GM19240 (cell line): Measurements from ENCODE around the gene NOXRED1.
"Not testable (repeated sequence)": the region's sequence is repeated elsewhere in the genome, so short reads cannot be mapped to it uniquely, and the experiment has no call there.

Experiments used
- DNase-seq: peaks from one replicate; pipeline ENCODE4 v3.0.0; 2011; ENCODE audit warnings: low spot score; ENCODE audit not compliant: insufficient read length

Gene NOXRED1

DNA sequence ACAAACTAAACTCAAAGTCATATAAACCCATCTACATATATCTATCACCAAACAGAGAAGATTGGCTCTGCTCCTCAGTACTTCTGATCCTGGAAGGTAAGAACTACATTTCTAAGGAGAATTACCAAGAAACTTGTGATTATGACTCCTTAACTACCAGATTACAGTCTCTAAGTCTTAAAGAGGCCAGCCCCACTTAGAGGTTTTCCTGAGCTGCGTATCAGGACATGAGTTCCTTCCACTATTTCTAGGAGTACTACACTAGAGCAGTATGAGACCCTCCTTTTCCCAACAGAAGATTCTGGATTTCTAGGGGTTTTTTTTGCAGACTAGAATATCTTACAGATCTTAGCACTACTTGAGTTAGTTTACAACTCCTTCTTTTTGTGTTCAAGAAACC, at the start of gene NOXRED1:
TSS of gene NOXRED1 (minus strand) at position 101 of the 400 bp plus-strand sequence. CDS start 634 bp downstream, outside the sequence.
- no peak for DNase-seq

DNA sequence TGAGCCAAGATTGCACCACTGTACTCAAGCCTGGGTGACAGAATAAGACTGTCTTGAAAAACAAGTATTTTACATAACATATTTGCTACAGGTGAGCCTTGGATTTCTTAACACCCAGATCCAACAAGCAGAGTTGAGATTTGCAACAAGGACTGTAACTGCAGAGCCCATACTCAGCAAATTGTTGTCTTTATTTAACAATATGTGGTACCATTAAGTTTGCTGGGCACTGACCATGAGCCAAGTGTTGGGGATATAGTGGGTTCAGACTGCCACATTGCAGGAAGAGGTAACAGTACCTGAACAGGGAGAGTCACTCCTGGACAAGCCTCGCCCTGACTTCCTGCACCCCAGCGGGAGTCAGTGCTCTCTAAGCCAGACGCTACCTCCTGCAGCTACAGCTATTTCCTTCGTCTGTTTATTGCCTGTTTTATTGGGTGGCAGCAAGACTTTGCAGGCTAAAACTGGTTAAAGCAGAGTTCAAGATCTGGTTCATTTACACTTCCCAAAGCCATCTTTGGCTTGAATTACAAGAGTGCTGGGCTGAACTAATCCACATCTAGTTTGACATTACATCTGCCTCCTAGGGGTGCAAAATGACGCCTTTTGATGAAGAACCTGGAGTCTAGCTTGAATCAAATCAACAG, 47.0 kb upstream of the NOXRED1 start:
- DNase-seq: no peak

DNA sequence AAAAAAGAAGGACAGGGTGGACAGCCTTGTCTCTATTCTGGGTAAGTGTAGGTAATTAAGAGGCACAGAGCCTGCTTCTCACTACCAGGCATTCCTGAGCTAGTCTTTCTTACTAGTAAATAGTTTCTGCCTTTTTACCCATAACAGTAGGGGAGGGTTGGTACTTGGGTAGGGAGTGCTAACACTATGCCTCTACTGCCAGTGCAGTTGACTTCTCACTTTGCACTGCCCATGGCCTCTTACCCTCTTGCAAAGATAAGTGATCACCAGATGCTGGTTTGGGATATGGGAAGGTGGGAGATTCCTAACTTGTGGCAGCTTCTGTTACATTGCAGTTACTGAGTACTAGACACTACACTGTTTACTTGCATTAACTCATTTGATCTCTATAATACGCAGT, 46.2 kb upstream of the NOXRED1 start:
- no peak for DNase-seq

DNA sequence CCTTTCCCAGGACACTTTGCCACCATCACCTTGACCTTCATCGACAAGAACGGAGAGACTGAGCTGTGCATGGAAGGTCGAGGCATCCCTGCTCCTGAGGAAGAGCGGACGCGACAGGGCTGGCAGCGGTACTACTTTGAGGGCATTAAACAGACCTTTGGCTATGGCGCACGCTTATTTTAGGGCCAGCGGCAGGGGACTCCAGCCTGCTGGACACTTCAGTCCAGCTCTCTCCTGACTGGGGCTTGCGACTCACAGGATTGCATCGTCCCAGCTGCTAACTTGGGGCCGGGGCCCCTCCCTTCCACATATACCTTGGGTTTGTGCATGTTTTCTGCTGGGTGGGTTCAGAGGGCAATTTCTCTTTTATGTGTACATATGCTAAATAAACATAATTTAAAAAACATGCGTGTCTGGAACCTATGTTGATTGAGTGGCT, 45.8 kb upstream of the NOXRED1 start:
- DNase-seq: no peak

DNA sequence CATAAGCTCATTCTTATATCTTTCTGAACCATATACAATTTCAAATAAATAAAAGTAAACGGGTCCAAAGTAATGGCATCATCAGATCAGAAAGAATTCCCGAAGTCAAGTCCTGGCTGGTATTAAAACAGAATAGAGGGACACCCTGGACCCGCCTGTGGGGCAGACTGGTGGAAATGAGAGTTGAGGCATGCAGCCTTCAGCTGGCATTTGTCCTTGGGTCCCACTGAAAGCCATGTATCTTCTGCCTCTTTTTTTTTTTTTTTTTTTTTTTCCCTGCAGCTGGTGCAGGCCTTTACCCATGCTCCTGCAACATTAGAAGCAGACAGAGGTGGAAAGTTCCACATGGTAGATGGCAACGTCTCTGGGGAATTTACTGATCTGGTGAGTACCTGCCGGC, 44.5 kb upstream of the NOXRED1 start:
- DNase-seq: no peak

- no peak for DNase-seq
These were observed 35.9 kb upstream of the NOXRED1 start for GRCh38 chr14:77459072-77459723.

DNA sequence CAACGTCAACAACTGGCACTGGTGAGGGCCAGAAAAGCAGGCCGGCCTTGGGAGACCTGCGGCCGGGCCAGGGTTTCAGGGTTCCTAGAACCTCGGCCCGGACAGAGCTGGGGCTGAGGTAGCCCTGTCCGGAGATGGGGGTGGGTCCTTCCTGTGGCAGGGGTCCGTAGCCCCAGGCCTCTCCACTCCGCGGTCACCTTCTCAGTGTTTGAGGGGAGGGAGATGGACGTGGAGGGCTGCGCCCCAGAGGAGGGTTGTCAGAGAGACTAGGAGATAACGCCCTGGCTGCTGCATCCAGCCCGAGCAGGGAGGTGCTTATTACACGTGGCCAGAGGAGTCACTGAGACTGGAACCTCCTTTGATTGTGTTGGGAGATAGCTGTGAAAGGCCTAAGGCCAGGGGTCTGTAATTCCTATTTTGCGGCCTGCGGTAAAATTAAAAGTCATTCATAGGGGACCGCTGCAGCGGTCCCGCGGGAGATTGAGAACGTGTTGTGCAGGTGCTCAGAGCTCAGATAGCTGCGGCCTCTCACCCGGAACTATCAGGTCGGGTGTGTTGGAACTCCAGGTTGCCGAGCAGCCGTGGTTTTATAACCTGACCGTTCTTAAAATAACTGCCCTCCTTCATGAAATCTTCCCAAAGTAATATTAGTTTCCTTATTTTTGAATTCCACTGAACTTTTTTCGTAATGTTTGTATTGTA, 35.1 kb upstream of the NOXRED1 start:
- no peak for DNase-seq

DNA sequence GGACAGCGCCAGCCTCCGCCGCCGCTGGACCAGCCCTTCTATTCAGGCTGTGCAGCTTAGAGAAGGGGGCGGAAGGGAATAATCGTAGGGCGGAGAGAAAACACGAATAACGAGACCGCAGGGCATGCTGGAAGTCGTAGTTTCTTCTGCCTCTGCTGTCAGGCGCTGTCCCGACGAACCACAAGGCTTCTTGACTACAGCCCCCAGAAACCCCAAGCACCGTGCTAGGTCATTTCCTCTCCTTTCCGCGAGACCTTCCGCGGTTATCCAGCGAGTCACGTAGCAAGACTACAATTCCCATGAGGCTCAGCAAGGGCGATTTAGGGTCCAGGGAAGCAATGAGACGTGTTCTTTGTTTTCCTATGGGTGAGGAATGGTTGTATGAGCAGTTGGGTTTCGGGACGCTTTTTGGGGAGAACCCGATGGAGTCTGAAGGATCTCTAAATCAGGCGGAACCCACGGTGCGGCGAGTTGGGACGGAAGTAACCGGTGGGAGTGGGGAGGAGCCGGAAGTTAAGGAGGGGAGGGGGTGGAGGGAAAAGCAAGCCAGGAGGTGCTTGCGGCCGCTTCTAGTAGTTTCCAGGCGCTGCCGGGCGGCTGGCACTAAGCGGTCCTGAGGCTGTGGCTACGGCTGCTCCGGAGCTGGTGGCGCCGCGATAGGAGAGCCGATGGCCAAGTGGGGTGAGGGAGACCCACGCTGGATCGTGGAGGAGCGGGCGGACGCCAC, 34.4 kb upstream of the NOXRED1 start, which contains the start of the genes AHSA1 and VIPAS39:
TSS of gene AHSA1 (plus strand) at position 572 of the 727 bp plus-strand sequence. CDS start at position 669, 97 bp downstream.
TSS of gene VIPAS39 (minus strand) at position 80 of the 727 bp plus-strand sequence. CDS start 3,499 bp downstream, outside the sequence.
- DNase-seq: peak; percentile 86

GRCh38 chr14:77457115-77457521, 33.8 kb upstream of the NOXRED1 start:
- no peak for DNase-seq

- DNase-seq: no peak
These were observed 32.8 kb upstream of the NOXRED1 start for GRCh38 chr14:77455966-77456640.

- DNase-seq: no peak
These were observed 18.9 kb upstream of the NOXRED1 start for GRCh38 chr14:77442196-77442595.

GRCh38 chr14:77439861-77440260, 16.5 kb upstream of the NOXRED1 start:
- no peak for DNase-seq

- DNase-seq: no peak
These were observed 15.3 kb upstream of the NOXRED1 start for GRCh38 chr14:77438596-77438995.

DNA sequence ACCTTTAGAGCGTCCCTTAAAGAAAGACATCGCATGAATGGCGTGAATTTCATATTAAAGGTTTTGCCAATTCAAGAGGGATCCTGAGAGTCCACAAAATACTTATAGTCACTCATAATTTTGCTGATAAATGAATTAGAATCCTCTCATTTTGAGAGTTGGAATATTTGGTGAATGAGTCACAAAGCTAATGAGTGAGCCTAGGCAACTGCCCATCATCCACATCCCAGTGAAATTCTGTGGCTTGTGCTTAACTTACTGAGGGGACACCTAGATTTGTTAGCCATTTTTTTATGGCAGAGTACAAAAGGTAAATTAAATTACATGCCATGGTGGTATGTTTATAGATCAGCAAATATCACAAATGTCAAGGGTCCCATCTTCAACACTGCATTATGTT, 12.7 kb upstream of the NOXRED1 start:
- DNase-seq: no peak

GRCh38 chr14:77426396-77426795, 3.1 kb upstream of the NOXRED1 start:
- DNase-seq: no peak

- DNase-seq: no peak
These were observed 1.5 kb upstream of the NOXRED1 start for GRCh38 chr14:77424862-77425261.

DNA sequence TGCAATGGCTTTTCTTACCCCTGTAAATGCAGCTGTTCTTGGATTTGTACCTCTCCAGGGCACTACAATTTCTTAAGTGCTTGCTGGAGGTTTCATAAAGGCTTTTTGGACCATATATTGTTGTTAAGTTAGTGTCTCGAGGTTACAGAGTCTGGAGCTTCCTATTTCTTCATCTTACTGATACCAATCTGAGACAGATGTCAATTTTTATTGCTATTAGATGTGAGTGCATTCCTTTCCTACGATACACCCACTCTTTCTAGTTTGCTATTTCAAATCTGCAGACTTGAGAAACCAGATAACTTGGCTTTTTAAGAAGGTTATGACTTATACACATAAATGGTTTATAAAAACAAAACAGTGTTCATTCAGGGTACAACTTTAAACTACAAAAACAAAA, 2.1 kb downstream of the NOXRED1 start:
- no peak for DNase-seq

DNA sequence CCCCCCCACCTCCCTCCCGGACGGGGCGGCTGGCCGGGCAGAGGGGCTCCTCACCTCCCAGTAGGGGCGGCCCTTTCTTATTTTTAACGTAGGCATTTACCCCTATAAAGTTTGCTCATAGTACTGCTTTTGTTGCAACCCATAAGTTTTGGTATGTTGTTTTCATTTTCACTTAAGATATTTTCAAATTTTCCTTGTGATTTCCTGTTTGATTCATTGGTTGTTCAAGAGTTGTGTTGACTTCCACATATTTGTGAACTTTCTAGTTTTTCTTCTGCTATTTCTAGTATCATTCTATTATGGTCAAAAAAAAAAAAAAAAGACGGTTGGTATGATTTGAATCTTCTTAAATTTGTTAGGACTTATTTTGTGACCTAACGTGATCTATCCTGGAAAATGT, 6.5 kb downstream of the NOXRED1 start:
- no peak for DNase-seq

GRCh38 chr14:77416098-77416497, 7.2 kb downstream of the NOXRED1 start:
- not testable (repeated sequence) for DNase-seq

DNA sequence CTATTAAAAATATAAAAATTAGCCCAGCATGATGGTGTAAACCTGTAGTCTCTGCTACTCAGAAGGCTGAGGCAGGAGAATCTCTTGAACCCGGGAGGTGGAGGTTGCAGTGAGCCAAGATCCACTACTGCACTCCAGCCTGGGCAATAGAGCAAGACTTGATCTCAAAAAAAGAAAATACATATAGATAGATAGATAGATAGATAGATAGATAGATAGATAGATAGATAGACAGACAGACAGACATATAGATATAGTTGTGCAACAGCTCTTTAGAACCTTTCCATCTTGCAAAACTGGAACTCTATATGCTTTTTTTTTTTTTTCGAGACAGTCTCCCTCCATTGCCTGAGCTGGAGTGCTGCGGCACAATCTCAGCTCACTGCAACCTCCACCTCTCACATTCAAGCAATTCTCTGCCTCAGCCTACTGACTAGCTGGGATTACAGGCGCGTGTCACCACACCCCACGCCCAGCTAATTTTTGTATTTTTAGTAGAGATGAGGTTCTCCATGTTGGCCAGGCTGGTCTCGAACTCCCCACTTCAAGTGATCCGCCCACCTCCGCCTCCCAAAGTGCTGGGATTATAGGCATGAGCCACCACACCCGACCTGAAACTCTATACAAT, 7.8 kb downstream of the NOXRED1 start:
- not testable (repeated sequence) for DNase-seq
